HepG2 (cell line): ENCODE data around the gene RPUSD3.

ENCODE experiments used
- NRL ChIP-seq: sonication (generic); formaldehyde crosslinking; IDR thresholded peaks from 2 replicates; pipeline ENCODE4 v1.5.0; 2020; ENCODE audit warnings: missing genetic modification reagents, mild to moderate bottlenecking, moderate library complexity, borderline replicate concordance
- TSC22D2 ChIP-seq: sonication (generic); formaldehyde crosslinking; IDR thresholded peaks from 2 replicates; pipeline ENCODE4 v1.5.1; 2020; ENCODE audit warnings: missing genetic modification reagents, mild to moderate bottlenecking, borderline replicate concordance
- ZBTB43 ChIP-seq: sonication (generic); formaldehyde crosslinking; conservative IDR thresholded peaks from 2 replicates; pipeline ENCODE4 v1.4.0; 2020; ENCODE audit warnings: missing genetic modification reagents

GRCh38 chr3:9806688-9807589 is 36.9 kb downstream of the RPUSD3 start:
- TF ChIP-seq NRL (CRISPR knock-in tag): no peak
- no peak for TF ChIP-seq TSC22D2 (CRISPR knock-in tag)
- no peak for TF ChIP-seq ZBTB43 (CRISPR knock-in tag)
